Stimulated activated naive CD8-positive, alpha-beta T cell treated with anti-CD3 and anti-CD28 coated beads, Interleukin-15, amount 100 ng/mL, for 72 hours (primary cell): Measurements from ENCODE around the gene TUT7.
"Not testable (repeated sequence)": the region's sequence is repeated elsewhere in the genome, so short reads cannot be mapped to it uniquely, and the experiment has no call there.

Source experiments
- ATAC-seq: fragments of 150-1000 bp; cut with Tn5 transposase; 2 replicates; pipeline ENCODE4 v1.10.0; 2021; ENCODE audit warnings: mild to moderate bottlenecking, moderate library complexity
- DNase-seq, 2 donors: peaks; one replicate each; pipeline ENCODE4 v3.0.0; 2021 to 2022
- H3K27ac Mint-ChIP-seq, 2 donors: one replicate each; pipeline ENCODE4 v1.8.0; 2022; ENCODE audit warnings: mild to moderate bottlenecking in 2 of 2, mixed read lengths in 2 of 2, moderate library complexity in 2 of 2
- H3K27me3 Mint-ChIP-seq: one replicate; pipeline ENCODE4 v1.8.0; 2022; ENCODE audit warnings: mixed read lengths
- H3K4me1 Mint-ChIP-seq: one replicate; pipeline ENCODE4 v1.8.0; 2022; ENCODE audit warnings: mild to moderate bottlenecking, mixed read lengths
- H3K4me3 Mint-ChIP-seq, 2 donors: one replicate each; pipeline ENCODE4 v1.8.0; 2022; ENCODE audit warnings: mild to moderate bottlenecking in 2 of 2, mixed read lengths in 2 of 2, moderate library complexity in 1 of 2
- H3K9me3 Mint-ChIP-seq, 2 donors: one replicate each; pipeline ENCODE4 v1.8.0; 2022; ENCODE audit warnings: mixed read lengths in 2 of 2

The TUT7 gene

DNA sequence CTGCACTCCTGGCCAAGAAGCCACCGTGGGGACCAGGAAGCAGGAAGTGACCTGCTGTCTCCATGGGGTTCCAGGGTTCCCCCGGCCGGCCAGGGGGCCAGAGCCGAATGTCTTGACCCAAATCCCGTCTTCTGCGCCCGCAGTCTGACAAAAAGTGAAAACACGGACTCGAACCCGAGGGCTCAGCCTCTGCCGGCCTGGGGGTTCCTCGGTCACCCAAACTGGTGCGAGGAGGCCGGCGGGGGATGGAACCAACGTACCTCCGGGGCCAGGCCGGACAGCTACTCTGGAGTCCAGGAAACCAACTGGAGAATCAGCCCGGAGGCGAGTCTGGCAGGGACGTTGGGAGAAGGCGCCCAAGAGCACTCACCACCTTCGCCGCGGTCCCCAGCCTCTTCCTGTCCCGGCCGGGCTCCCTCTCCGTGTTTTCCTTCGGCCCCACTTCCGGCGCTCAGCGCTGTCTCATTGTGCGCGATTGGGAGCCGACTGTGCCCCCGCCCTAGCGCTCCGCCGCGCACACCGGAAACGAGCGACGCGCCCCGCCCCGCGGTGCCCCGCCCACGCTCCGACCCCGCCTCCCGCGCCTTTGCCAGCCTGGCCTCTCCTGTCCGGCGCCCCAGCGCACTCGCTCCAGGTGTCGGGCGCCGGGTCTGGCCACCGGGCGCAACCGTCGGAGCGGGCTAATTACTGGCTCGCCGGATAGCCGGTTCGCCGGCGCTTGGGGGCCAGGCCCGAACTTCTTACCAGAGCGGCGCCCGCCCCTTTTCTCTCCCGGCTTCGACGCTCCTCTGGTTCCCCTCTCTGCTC lies at the start of gene TUT7:
Gene TUT7 (minus strand): TSS at position 400 of the 807 bp plus-strand sequence. CDS start 1,211 bp downstream, outside the sequence.
- H3K27me3 Mint-ChIP-seq = no peaks in the 10 kb centered on the region
- ATAC-seq (peak; percentile 96), DNase-seq (peak; percentile 92 to 94)
- H3K27ac Mint-ChIP-seq = peak within 1 kb of the TSS; percentile 98
- no peaks in the 10 kb centered on the region for H3K9me3 Mint-ChIP-seq
- peaks cover 36% of the 10 kb centered on the region for H3K4me1 Mint-ChIP-seq
- peak within 1 kb of the TSS; percentile 99 to 100 for H3K4me3 Mint-ChIP-seq

DNA sequence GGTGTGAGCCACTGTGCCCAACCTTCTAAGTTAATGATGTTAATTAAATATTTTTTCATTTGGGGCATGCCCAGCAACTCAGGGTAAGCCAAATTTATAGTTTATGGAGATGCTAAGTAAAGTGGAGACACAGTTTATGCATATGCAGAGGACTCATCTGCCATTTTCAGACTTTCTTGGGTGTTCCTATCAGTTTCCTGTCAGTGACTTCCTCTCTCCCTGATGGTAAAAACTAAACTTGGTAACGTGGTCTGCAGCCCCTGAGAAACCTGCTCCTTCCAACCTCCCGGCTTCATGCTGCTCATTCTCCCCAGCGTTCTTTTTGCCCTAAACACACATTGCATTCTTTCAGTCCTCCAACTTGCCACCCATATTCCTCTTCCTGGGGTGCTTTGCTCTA lies 48.4 kb upstream of the TUT7 start:
- Mint-ChIP-seq H3K27me3 (peaks cover 14% of the 10 kb centered on the region), H3K4me3 (no peak overlapping the region), H3K9me3 (no peaks in the 10 kb centered on the region), H3K27ac (no peak overlapping the region), H3K4me1 (peaks cover 8% of the 10 kb centered on the region)
- DNase-seq (no peak), ATAC-seq (no peak)

DNA sequence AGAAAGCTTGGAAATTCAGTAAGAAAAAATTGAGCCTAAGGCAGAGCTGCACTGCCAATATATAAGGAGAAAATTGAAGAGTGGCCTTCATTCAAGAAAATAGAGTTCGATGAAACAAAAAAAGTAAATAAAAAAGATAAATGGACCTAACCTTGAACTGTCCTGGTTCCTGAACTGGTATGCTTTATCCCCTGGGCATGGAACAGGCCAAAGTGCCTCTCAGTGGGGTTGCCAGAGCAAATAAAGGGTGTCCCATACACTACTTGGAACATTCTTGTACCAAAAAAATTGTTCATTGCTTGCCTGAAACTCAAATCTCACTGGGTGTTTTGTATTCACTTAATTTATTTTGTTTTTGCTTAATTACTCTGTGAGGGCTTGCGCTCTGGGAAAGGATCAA lies 42.2 kb upstream of the TUT7 start:
- no peaks in the 10 kb centered on the region for H3K4me1 Mint-ChIP-seq
- no peak for ATAC-seq

DNA sequence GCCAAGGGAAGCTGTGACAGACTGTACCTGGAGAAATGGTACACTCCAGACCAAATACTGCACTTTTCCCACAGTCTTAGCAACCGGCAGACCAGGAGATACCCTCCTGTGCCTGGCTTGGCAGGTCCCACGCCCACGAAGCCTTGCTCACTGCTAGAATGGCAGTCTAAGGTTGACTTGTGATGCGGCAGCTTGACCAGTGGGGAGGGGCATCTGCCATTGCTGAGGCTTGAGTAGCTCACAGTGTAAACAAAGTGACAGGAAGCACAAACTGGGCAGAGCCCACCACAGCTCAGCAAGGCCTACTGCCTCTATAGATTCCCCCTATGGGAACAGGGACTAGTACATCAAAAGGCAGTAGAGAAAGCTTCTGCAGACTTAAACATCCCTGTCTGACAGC lies 36.0 kb upstream of the TUT7 start:
- H3K27me3 Mint-ChIP-seq = peaks cover 35% of the 10 kb centered on the region
- not testable (repeated sequence) for DNase-seq, H3K4me3 Mint-ChIP-seq, ATAC-seq, H3K27ac Mint-ChIP-seq, H3K4me1 Mint-ChIP-seq
- H3K9me3 Mint-ChIP-seq = peaks cover 5 to 22% of the 10 kb centered on the region in 2 donors

More for the DNA sequence above, 42.2 kb upstream of the TUT7 start:
- Mint-ChIP-seq H3K27ac (no peak overlapping the region), H3K27me3 (peaks cover 14% of the 10 kb centered on the region), H3K9me3 (peaks cover 0 to 9% of the 10 kb centered on the region in 2 donors), H3K4me3 (no peak overlapping the region)
- DNase-seq = no peak

DNA sequence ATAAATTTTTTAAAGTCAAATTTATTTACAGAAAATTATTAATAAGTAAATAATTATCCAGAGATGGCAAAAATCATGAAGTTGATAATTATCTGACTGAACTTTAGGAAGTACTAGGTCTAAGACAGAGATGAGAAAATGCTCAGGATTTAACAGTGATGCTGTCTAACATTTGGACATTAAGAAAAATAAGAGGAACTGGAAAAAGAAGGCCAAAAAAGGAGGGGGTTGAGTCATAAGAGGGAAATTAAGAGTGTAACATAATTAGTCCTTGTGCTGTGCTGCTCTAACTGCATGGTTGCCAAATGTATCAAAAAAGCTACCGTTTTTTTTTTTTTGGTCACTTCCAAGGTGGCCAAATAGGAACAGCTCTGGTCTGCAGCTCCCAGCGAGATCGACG lies 35.4 kb upstream of the TUT7 start:
- ATAC-seq (no peak), DNase-seq (no peak)
- Mint-ChIP-seq H3K4me1 (no peaks in the 10 kb centered on the region), H3K27ac (no peak overlapping the region), H3K4me3 (no peak overlapping the region), H3K27me3 (peaks cover 41% of the 10 kb centered on the region), H3K9me3 (peaks cover 10 to 22% of the 10 kb centered on the region in 2 donors)

DNA sequence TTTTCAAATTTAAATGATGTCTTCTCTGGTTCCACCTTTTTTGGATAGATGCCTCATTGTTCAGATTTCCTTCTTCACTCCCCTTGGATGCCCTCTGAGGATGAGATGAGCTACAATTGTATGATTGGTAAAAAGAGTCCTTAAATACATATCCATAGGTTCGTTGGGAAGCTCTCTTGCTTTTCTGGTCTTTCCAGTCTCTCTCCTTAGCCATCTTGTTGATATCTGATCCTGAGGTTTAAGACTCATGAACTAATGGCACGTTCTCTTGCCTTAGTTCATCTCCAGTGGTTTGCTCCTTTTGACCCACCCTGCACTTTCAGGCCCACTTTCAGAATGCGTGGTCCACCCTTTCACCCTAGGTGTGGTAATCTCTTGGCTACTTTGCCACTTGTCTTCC lies 33.2 kb upstream of the TUT7 start:
- H3K27ac Mint-ChIP-seq = no peak overlapping the region
- peaks cover 47% of the 10 kb centered on the region for H3K27me3 Mint-ChIP-seq
- DNase-seq = no peak
- no peaks in the 10 kb centered on the region for H3K4me1 Mint-ChIP-seq
- no peak overlapping the region for H3K4me3 Mint-ChIP-seq
- peaks cover 10 to 33% of the 10 kb centered on the region in 2 donors for H3K9me3 Mint-ChIP-seq
- no peak for ATAC-seq

DNA sequence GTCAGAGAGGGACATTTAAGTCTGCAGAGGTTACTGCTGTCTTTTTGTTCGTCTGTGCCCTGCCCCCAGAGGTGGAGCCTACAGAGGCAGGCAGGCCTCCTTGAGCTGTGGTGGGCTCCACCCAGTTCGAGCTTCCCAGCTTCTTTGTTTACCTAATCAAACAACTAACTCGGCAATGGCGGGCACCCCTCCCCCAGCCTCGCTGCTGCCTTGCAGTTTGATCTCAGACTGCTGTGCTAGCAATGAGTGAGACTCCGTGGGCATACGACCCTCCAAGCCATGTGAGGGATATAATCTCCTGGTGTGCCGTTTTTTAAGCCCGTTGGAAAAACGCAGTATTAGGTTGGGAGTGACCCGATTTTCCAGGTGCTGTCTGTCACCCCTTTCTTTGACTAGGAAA lies 28.8 kb upstream of the TUT7 start:
- DNase-seq, H3K4me1 Mint-ChIP-seq, H3K27ac Mint-ChIP-seq, ATAC-seq, H3K4me3 Mint-ChIP-seq: not testable (repeated sequence)
- peaks cover 53% of the 10 kb centered on the region for H3K27me3 Mint-ChIP-seq
- H3K9me3 Mint-ChIP-seq = peaks cover 24 to 36% of the 10 kb centered on the region in 2 donors

- DNase-seq (no peak), ATAC-seq (no peak)
- Mint-ChIP-seq H3K27ac (no peak overlapping the region), H3K9me3 (peaks cover 10 to 23% of the 10 kb centered on the region in 2 donors), H3K27me3 (peaks cover 18% of the 10 kb centered on the region), H3K4me3 (no peak overlapping the region), H3K4me1 (no peaks in the 10 kb centered on the region)
These were observed 21.8 kb upstream of the TUT7 start for GRCh38 chr9:86376016-86376415.

DNA sequence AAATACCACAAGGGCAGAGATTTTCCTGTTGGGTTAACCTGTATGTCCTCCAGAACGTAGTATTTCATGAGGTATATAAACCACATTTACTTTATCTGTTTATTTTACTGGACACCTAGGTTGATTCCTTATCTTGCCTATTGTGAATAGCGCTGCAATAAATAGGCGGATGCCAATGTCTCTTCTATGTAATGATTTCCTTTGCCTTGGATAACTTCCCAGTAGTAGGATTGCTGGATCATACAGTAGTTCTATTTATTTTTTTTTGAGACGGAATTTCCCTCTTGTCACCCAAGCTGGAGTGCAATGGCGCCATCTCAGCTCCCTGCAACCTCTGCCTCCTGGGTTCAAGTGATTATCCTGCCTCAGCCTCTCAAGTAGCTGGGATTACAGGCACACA lies 15.6 kb upstream of the TUT7 start:
- peaks cover 17% of the 10 kb centered on the region for H3K27me3 Mint-ChIP-seq

DNA sequence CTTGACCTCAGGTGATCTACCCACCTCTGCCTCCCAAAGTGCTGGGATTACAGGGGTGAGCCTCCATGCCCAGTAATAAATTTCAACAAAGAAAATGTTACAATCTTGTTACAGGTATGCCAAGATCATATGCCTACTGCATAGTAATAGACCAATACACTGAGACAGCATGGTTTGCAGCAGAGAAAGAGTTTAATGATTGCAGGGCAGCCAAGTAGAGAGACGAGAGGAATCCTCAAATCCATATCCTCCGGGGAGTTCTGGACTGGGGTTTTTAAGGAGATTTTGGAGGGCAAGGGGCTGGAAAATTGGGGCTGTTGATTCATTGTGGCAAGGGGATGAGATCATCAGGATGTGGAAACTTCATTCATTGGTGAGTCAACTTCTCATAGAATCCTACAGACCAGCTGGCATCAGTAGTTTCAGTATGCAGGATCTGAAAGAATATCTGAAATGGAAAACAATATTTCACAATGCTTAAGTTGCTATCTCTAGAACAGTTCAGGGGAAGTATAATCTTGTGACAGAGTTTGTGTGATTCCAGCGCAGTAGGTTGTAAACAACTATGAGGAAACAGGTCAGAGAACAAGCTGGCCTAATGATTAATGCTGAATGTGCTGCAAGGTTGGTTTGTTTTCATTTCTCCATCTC lies 14.8 kb upstream of the TUT7 start:
- no peak overlapping the region for H3K27ac Mint-ChIP-seq
- H3K4me1 Mint-ChIP-seq = no peaks in the 10 kb centered on the region
- DNase-seq = no peak
- peaks cover 17% of the 10 kb centered on the region for H3K27me3 Mint-ChIP-seq
- peaks cover 32% of the 10 kb centered on the region in 2 donors for H3K9me3 Mint-ChIP-seq
- H3K4me3 Mint-ChIP-seq = no peak overlapping the region
- no peak for ATAC-seq

More for the DNA sequence above, 15.6 kb upstream of the TUT7 start:
- Mint-ChIP-seq H3K9me3 (peaks cover 32 to 36% of the 10 kb centered on the region in 2 donors), H3K4me1 (no peaks in the 10 kb centered on the region), H3K27ac (no peak overlapping the region), H3K4me3 (no peak overlapping the region)
- DNase-seq (no peak), ATAC-seq (no peak)

DNA sequence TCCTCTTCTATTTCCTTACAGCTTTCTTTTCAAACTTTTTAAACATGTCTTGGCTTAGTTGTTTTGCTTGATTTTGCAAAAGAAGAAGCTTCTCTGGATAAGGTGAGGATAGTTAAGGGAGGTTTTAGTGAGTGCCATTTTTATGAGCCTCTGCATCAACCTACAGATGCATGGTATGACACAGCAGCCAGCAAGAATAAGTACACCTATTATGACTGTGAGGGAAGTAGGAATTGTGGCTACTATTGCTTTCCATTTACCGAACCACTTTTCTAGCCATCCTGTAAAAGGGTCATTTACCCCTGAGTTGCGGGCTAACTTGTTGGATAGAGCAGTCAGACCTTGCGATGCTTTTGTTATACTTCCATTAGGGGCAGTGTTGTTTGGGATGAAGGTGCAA lies 7.0 kb upstream of the TUT7 start:
- ATAC-seq = no peak
- Mint-ChIP-seq H3K27ac (no peak overlapping the region), H3K4me3 (no peak overlapping the region), H3K27me3 (peaks cover 8% of the 10 kb centered on the region), H3K9me3 (peaks cover 2 to 3% of the 10 kb centered on the region in 2 donors), H3K4me1 (no peaks in the 10 kb centered on the region)
- DNase-seq = no peak

GRCh38 chr9:86359151-86359879 lies 5.1 kb upstream of the TUT7 start:
- ATAC-seq (no peak), DNase-seq (no peak)
- H3K27ac Mint-ChIP-seq = no peak overlapping the region
- H3K4me1 Mint-ChIP-seq = peaks cover 12% of the 10 kb centered on the region
- H3K27me3 Mint-ChIP-seq = peaks cover 8% of the 10 kb centered on the region
- H3K9me3 Mint-ChIP-seq = no peaks in the 10 kb centered on the region
- no peak overlapping the region for H3K4me3 Mint-ChIP-seq

DNA sequence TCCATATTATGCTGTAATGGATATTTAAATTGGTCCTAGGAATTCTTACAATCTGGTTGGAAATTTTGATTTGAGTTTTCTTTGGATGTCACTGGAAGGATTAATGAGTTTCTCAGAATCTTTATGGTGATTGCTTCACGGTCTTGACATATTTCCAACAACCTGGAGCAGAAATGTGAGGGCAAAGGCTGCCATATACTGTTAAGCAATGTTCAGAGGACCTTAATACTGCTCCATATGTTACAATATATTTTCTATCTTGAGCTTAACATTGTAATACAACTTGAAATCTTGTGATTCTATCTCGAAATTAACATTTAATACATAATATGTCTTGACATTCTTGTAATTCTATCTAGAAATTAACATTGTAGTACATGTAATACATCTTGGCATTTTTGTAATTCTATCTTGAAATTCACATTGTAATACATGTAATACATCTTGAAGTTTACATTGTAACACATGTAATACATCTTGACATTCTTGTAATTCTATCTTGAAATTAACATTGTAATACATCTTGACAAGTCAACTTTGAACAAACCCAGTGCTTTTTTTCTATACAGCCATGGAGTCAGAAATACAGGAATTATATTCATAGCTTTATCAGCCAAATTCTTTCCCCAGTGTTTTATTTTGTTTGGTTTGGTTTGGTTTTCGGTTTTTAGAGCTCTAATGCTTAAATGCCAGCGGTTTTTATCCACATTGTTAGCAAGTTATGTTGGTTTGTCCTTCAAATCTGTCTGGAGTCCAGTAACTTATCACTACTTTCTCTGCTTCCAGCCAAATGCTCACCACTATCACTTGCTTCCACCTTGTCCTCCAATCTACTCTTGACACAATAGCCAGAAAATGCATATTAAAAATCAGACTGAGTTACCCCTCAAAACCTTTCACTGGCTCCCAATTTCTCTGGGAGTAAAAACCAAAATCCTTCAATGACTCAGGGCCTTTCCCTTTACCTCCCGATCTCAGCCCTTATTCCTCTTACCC lies 3.0 kb upstream of the TUT7 start:
- peaks cover 8% of the 10 kb centered on the region for H3K27me3 Mint-ChIP-seq
- no peak for DNase-seq
- H3K9me3 Mint-ChIP-seq = no peaks in the 10 kb centered on the region
- ATAC-seq = no peak
- peaks cover 19% of the 10 kb centered on the region for H3K4me1 Mint-ChIP-seq
- no peak overlapping the region for H3K27ac Mint-ChIP-seq
- H3K4me3 Mint-ChIP-seq = no peak overlapping the region

DNA sequence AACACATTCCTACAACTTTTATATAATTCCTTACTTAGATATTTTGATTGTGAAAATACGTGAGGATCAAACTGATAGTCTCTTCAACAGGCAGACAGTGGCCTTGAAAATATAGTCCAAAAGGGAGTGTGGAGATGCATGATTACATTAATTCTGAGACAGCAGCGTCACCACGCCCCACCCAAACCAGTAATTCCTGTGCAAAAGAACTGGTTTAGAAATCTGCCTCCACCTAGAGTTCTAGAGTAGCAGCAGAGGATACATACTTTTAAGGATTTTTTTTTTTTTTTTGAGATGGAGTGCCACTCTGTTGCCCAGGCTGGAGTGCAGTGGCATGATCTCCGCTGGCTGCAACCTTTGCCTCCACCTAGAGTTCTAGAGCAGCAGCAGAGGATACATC lies 1.6 kb upstream of the TUT7 start:
- Mint-ChIP-seq H3K4me3 (no peak overlapping the region), H3K27me3 (peaks cover 4% of the 10 kb centered on the region), H3K9me3 (no peaks in the 10 kb centered on the region), H3K27ac (no peak overlapping the region), H3K4me1 (peaks cover 32% of the 10 kb centered on the region)
- DNase-seq (no peak), ATAC-seq (no peak)

DNA sequence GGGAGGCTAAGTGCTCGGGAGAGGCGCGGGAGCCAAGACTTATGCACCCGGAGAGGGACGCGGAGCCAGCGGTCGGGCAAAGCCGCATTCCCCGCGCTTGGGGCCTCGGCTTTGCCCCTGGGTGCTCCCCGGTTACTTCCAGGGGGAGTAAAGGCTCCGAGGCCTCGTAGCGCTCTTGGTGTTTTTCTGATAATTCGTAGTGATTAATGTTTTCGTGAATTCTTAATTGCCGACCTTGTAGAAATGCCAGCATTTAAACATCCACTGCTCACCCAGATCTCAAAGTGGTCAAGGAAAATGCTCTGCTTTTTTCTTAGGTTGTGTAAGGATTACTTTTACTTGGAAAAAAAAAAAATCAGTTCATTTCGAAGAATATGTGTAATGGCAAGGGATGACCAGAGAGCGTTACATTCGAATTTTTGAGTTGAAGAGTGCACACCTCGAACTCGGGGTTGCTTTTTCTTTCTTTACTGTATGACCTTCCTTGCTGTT lies 654 bp upstream of the TUT7 start:
- no peaks in the 10 kb centered on the region for H3K27me3 Mint-ChIP-seq
- H3K9me3 Mint-ChIP-seq = no peaks in the 10 kb centered on the region
- peak overlapping the region; percentile 73 to 96 for H3K27ac Mint-ChIP-seq
- peak overlapping the region; percentile 99 to 100 for H3K4me3 Mint-ChIP-seq
- DNase-seq (no peak), ATAC-seq (peak; percentile 35)
- H3K4me1 Mint-ChIP-seq = peaks cover 33% of the 10 kb centered on the region
